HG02840 (cell line): ENCODE results near the gene TAPT1.

Source experiments
- ATAC-seq: cut with Tn5 transposase; IDR thresholded peaks from one replicate; pipeline ENCODE4 v1.9.1; 2021; ENCODE audit warnings: mild to moderate bottlenecking, moderate library complexity, moderate number of reproducible peaks; ENCODE audit not compliant: unreplicated experiment, low FRiP score

TAPT1 gene

DNA sequence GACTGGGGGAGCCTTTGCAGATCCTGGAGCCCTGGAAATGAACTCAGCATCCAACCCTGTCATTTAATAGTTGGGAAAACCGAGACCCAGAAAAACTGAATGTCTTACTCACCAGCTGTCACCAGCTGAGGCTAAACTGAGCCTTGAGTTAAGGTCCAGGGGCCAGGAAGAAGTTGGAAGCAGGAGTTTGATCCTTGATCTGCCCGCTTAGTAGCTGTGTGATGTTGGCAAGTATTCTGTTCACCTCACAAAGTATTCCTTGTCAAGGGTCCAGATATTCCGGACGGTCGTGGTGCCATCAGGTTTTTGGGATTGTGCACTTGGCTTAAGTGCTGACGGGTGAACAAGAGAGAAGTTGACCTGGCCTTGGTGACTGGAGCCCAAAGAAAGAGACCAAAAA is 111.7 kb downstream of the TAPT1 start:
- ATAC-seq: no peak

DNA sequence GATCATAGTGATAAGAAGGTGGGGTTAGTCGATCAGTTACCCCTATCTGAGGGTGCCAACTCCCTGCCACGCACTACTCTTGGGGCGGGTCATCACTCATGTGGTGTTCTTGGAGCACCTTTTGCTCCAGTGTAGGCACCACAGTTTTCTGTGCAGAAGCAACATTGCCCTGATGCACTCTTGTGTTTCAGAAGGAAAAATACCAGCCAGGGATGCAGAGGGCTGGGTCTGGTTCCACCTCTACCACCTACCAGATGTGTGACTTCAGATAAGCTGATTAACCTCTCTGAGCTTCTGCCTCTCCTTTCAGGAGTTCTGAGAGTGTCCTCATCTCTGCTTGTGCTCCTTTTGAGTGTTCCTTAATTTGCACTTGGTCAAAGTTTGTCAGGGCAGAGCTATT is 112.5 kb downstream of the TAPT1 start:
- ATAC-seq: no peak

GRCh38 chr4:16111533-16111932 is 114.7 kb downstream of the TAPT1 start:
- no peak for ATAC-seq

DNA sequence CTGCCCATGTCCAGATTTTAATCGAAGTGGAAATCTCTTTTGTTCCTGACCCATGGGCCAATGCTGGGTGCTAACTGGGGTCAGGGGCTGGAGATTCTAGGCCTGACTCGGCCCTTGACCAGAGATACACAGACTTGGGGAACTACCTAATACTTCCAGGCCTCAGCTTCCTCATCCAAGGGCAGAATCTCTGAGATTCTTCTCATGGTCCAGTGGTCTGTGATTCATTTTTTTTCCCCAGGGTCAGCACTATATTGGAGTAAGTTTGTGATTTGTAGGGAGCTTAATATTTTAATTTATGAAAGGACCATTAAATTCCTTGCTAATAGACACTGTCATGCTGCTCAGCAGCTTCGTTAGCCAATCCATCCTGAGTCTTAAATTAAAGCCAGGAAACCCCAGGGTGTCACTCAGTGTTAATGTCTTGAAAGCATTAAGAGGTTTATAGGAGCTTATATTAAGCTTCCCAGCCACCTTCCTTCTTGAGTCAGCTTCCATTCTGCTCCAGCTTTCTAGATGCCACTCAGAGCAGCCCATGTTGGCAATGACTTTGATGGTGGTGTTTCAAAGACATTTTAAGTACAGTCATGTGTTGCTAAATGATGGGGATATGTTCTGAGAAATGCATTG is 115.5 kb downstream of the TAPT1 start:
- no peak for ATAC-seq
